MV-4-11 (cell line): ENCODE measurements around the gene CTCF.

Source experiments
- DNase-seq: peaks from one replicate; lab custom pipeline; 2025; lab: John Stamatoyannopoulos, UW

The CTCF gene

GRCh38 chr16:67664871-67665270, 102.5 kb downstream of the CTCF start:
- DNase-seq = no peak

GRCh38 chr16:67665598-67665997, 103.3 kb downstream of the CTCF start:
- no peak for DNase-seq

- no peak for DNase-seq
These were observed 103.8 kb downstream of the CTCF start for GRCh38 chr16:67666032-67666551.

- peak; percentile 75 for DNase-seq
These were observed 104.5 kb downstream of the CTCF start, which contains the start of the genes C16orf86 and ENKD1 for GRCh38 chr16:67666559-67667452. Gene C16orf86 (plus strand): TSS chr16:67666814. CDS start chr16:67666971, 157 bp downstream. Gene ENKD1 (minus strand): TSS chr16:67666750. CDS start chr16:67666442, 308 bp downstream.

GRCh38 chr16:67667453-67667816, 105.1 kb downstream of the CTCF start:
- DNase-seq = no peak

- peak; percentile 95 for DNase-seq
These were observed 105.6 kb downstream of the CTCF start for GRCh38 chr16:67667817-67668494.

- DNase-seq = peak; percentile 19
These were observed 106.3 kb downstream of the CTCF start for GRCh38 chr16:67668495-67669157.

- DNase-seq = no peak
These were observed 107.3 kb downstream of the CTCF start for GRCh38 chr16:67669499-67670101.

GRCh38 chr16:67672306-67672705, 110.0 kb downstream of the CTCF start:
- DNase-seq = no peak

GRCh38 chr16:67672739-67673662, 110.7 kb downstream of the CTCF start:
- peak; percentile 76 for DNase-seq

GRCh38 chr16:67673712-67674580, 111.6 kb downstream of the CTCF start:
- peak; percentile 60 for DNase-seq

GRCh38 chr16:67674851-67675578, 112.7 kb downstream of the CTCF start:
- no peak for DNase-seq

GRCh38 chr16:67675579-67675935, 113.2 kb downstream of the CTCF start:
- no peak for DNase-seq

- no peak for DNase-seq
These were observed 113.7 kb downstream of the CTCF start for GRCh38 chr16:67675999-67676398.

- no peak for DNase-seq
These were observed 114.2 kb downstream of the CTCF start for GRCh38 chr16:67676516-67676915.

- no peak for DNase-seq
These were observed 114.6 kb downstream of the CTCF start for GRCh38 chr16:67676939-67677338.

- no peak for DNase-seq
These were observed 115.4 kb downstream of the CTCF start for GRCh38 chr16:67677712-67678111.

GRCh38 chr16:67678354-67679023, 116.2 kb downstream of the CTCF start:
- no peak for DNase-seq
